CD14-positive monocyte (primary cell): Measurements from ENCODE around the gene RETREG1. TPM values are rescaled to one million over a fixed set of nuclear protein-coding genes. Genes with fewer than 3 reads are reported as not detected.
"Not testable (repeated sequence)": the region's sequence is repeated elsewhere in the genome, so short reads cannot be mapped to it uniquely, and the experiment has no call there.

Experiments used
- DNase-seq, 3 donors: peaks; one replicate each; pipeline ENCODE4 v3.0.0-alpha.2; 2011 to 2022
- H2AFZ ChIP-seq: 2 replicates; pipeline ENCODE4 v1.6.0; 2012; ENCODE audit warnings: mild to moderate bottlenecking, low read depth, low read length, inconsistent platforms; ENCODE audit not compliant: insufficient read depth, poor library complexity, severe bottlenecking
- H3K27ac ChIP-seq, 2 donors: 1 replicate in 1 of 2; 2 replicates in 1 of 2; pipeline ENCODE4 v1.5.1; 2012 to 2013; ENCODE audit warnings: low read length in 2 of 2, control low read depth in 1 of 2, inconsistent platforms in 1 of 2, low read depth in 1 of 2, mild to moderate bottlenecking in 1 of 2
- H3K27me3 ChIP-seq, 2 donors: one replicate each; pipeline versions ENCODE4 v1.6.0 to v1.6.1; 2011 to 2013; ENCODE audit warnings: low read length in 2 of 2; ENCODE audit not compliant: control insufficient read depth in 2 of 2, insufficient read depth in 2 of 2
- H3K36me3 ChIP-seq, 2 donors: replicated peaks in 1 of 2; 1 replicate in 1 of 2; 2 replicates in 1 of 2; pipeline versions ENCODE4 v1.5.1 to v1.6.1; 2012 to 2013; ENCODE audit warnings: low read length in 2 of 2, control low read depth in 1 of 2, inconsistent platforms in 1 of 2, mild to moderate bottlenecking in 1 of 2; ENCODE audit not compliant: insufficient read depth in 2 of 2, control insufficient read depth in 1 of 2
- H3K4me1 ChIP-seq, 2 donors: 1 replicate in 1 of 2; 2 replicates in 1 of 2; pipeline versions ENCODE4 v1.5.1 to v1.6.1; 2012 to 2013; ENCODE audit warnings: low read length in 2 of 2, control low read depth in 1 of 2, inconsistent platforms in 1 of 2, mild to moderate bottlenecking in 1 of 2, moderate library complexity in 1 of 2; ENCODE audit not compliant: insufficient read depth in 2 of 2, control insufficient read depth in 1 of 2
- H3K4me2 ChIP-seq: replicated peaks from 2 replicates; pipeline ENCODE3; 2012; ENCODE audit warnings: low read length, moderate library complexity, mild to moderate bottlenecking; ENCODE audit not compliant: poor library complexity, severe bottlenecking; ENCODE audit errors: extremely low read depth
- H3K4me3 ChIP-seq, 3 experiments: fragments of 200-600 bp in 1 of 3; sonication (generic) in 1 of 3; replicated peaks in 1 of 3; 1 replicate in 2 of 3; 2 replicates in 1 of 3; pipeline ENCODE4 v1.5.1; 2011 to 2013; ENCODE audit warnings: low read length in 3 of 3, mild to moderate bottlenecking in 3 of 3, control low read depth in 2 of 3, low read depth in 2 of 3, inconsistent platforms in 1 of 3, moderate library complexity in 1 of 3
- H3K79me2 ChIP-seq: 2 replicates; pipeline ENCODE4 v1.6.0; 2012; ENCODE audit warnings: mild to moderate bottlenecking, control low read depth, inconsistent platforms, low read length, moderate library complexity; ENCODE audit not compliant: insufficient read depth
- H3K9ac ChIP-seq: 2 replicates; pipeline ENCODE4 v1.6.0; 2017; ENCODE audit warnings: low read length, mild to moderate bottlenecking; ENCODE audit not compliant: insufficient read depth, poor library complexity, severe bottlenecking
- H3K9me3 ChIP-seq, 2 donors: replicated peaks in 1 of 2; 1 replicate in 1 of 2; 2 replicates in 1 of 2; pipeline versions ENCODE4 v1.5.1 to v1.6.1; 2012 to 2013; ENCODE audit warnings: low read length in 2 of 2, control low read depth in 1 of 2; ENCODE audit not compliant: control insufficient read depth in 1 of 2, insufficient read depth in 1 of 2
- H4K20me1 ChIP-seq: 2 replicates; pipeline ENCODE4 v1.6.0; 2012; ENCODE audit warnings: mild to moderate bottlenecking, low read length, control low read depth, moderate library complexity; ENCODE audit not compliant: insufficient read depth
- H3K27ac Mint-ChIP-seq, 7 donors: one replicate each; pipeline ENCODE4 v1.8.0; 2020; ENCODE audit warnings: mild to moderate bottlenecking in 7 of 7, mixed read lengths in 7 of 7, moderate library complexity in 6 of 7, inconsistent platforms in 2 of 7
- H3K27me3 Mint-ChIP-seq, 3 donors: one replicate each; pipeline ENCODE4 v1.8.0; 2021 to 2022; ENCODE audit warnings: low read depth in 3 of 3, mild to moderate bottlenecking in 3 of 3, mixed read lengths in 3 of 3, moderate library complexity in 3 of 3, inconsistent platforms in 1 of 3
- H3K36me3 Mint-ChIP-seq, 2 donors: one replicate each; pipeline ENCODE4 v1.8.0; 2020; ENCODE audit warnings: mixed read lengths in 2 of 2, inconsistent platforms in 1 of 2, mild to moderate bottlenecking in 1 of 2
- H3K4me1 Mint-ChIP-seq: one replicate; pipeline ENCODE4 v1.8.0; 2020; ENCODE audit warnings: mild to moderate bottlenecking, mixed read lengths
- H3K4me3 Mint-ChIP-seq, 2 donors: one replicate each; pipeline ENCODE4 v1.8.0; 2020; ENCODE audit warnings: mild to moderate bottlenecking in 2 of 2, mixed read lengths in 2 of 2, moderate library complexity in 1 of 2
- H3K9me3 Mint-ChIP-seq, 7 donors: one replicate each; pipeline ENCODE4 v1.8.0; 2020 to 2022; ENCODE audit warnings: mixed read lengths in 7 of 7, mild to moderate bottlenecking in 6 of 7, moderate library complexity in 6 of 7, inconsistent platforms in 2 of 7
- CTCF ChIP-seq: fragments of 200-600 bp; IDR thresholded peaks from one replicate; pipeline ENCODE4 v1.8.0; 2022; ENCODE audit warnings: antibody characterized with exemption, mild to moderate bottlenecking
- WGBS: methylation state at CpG from one replicate; pipeline ENCODE4 v1.1.5; 2013; ENCODE audit warnings: missing lambda C conversion rate; ENCODE audit not compliant: insufficient coverage; 5-methylcytosine and 5-hydroxymethylcytosine counted together
- intact Hi-C, 2 donors: fragments of 100-400 bp; cut with micrococcal nuclease; formaldehyde crosslinking; loops; one replicate each; pipeline versions ENCODE4 v1.15.0 to v1.15.1; 2023
- polyA plus RNA-seq, 3 donors: library from polyadenylated mRNA; depleted of rRNA in 1 of 3; unstranded in 2 of 3; stranded (reverse) in 1 of 3; fragments of 300-500 nt in 2 of 3; fragments of >200 nt in 1 of 3; fragmentation: Illumina TruSeq in 2 of 3; gene quantifications; 1 replicate in 2 of 3; 2 replicates in 1 of 3; pipeline ENCODE4 v1.2.3, GENCODE V29; 2012 to 2021

Gene RETREG1
- polyA plus RNA-seq, 3 donors, result 3.5 to 6.4 (median 4.7) TPM

- H3K4me1 Mint-ChIP-seq, result peaks cover 12% of the 10 kb centered on the region
Measured at GRCh38 chr5:16612007-16612406, 4.8 kb downstream of the RETREG1 start.

GRCh38 chr5:16610896-16611295 lies 5.9 kb downstream of the RETREG1 start:
- H3K4me1 Mint-ChIP-seq, H2AFZ ChIP-seq, H3K36me3 ChIP-seq, H3K9me3 ChIP-seq, intact Hi-C loops, H3K27me3 Mint-ChIP-seq, H3K4me3 ChIP-seq, H3K4me1 ChIP-seq, H3K9ac ChIP-seq, DNase-seq, H3K4me2 ChIP-seq, H3K79me2 ChIP-seq, H3K27ac ChIP-seq, H3K9me3 Mint-ChIP-seq, H3K27me3 ChIP-seq, H4K20me1 ChIP-seq, H3K4me3 Mint-ChIP-seq: not testable (repeated sequence)
- Mint-ChIP-seq H3K36me3 (peaks cover 4 to 12% of the 10 kb centered on the region in 2 donors), H3K27ac (peak overlapping the region in 1 of 7 donors; percentile 16)
- WGBS, result no CpG with 5 or more reads among the region's 2 CpGs

More at GRCh38 chr5:16612007-16612406, 4.8 kb downstream of the RETREG1 start:
- Mint-ChIP-seq H3K36me3 (peaks cover 0 to 7% of the 10 kb centered on the region in 2 donors), H3K9me3 (peaks cover 0 to 3% (median 0%) of the 10 kb centered on the region in 7 donors), H3K27me3 (peaks cover 5 to 18% (median 9%) of the 10 kb centered on the region in 3 donors), H3K27ac (no peak overlapping the region), H3K4me3 (no peak overlapping the region)
- Histone ChIP-seq H3K4me3 (no peak overlapping the region), H3K27ac (no peak overlapping the region), H3K4me2 (no peak overlapping the region), H3K79me2 (no peaks in the 10 kb centered on the region), H3K4me1 (peaks cover 9 to 13% of the 10 kb centered on the region in 2 donors), H3K9ac (no peak overlapping the region), H3K27me3 (peaks cover 2 to 6% of the 10 kb centered on the region in 2 donors), H3K9me3 (no peaks in the 10 kb centered on the region), H2AFZ (no peak overlapping the region), H4K20me1 (no peaks in the 10 kb centered on the region), H3K36me3 (no peaks in the 10 kb centered on the region)
- intact Hi-C loops, result no loop called here
- TF ChIP-seq CTCF, result no peak
- no CpG with 5 or more reads among the region's 2 CpGs for WGBS
- DNase-seq, result no peak
